Natural killer cell treated with Interleukin-12 subunit alpha and Interleukin-12 subunit beta and Interleukin-15 and Interleukin-18, amount 100 ng/mL, for 72 hours (primary cell): ENCODE measurements around the gene OPTC. TPM values are rescaled to one million over a fixed set of nuclear protein-coding genes. Genes with fewer than 3 reads are reported as not detected.

Experiments
- ATAC-seq, 2 donors: fragments of 150-1000 bp; cut with Tn5 transposase in 1 of 2; sonication (Bioruptor Pico), chemical (Tn5 transposase) in 1 of 2; 2 replicates each; pipeline ENCODE4 v1.10.0; 2021
- DNase-seq: peaks from one replicate; pipeline ENCODE4 v3.0.0; 2022; ENCODE audit warnings: low spot score
- H3K27ac Mint-ChIP-seq, 2 donors: 1 replicate in 1 of 2; 2 replicates in 1 of 2; pipeline ENCODE4 v1.8.0; 2022; ENCODE audit warnings: mixed read lengths in 2 of 2, mild to moderate bottlenecking in 1 of 2, moderate library complexity in 1 of 2
- H3K27me3 Mint-ChIP-seq, 2 donors: 1 replicate in 1 of 2; 2 replicates in 1 of 2; pipeline ENCODE4 v1.8.0; 2022; ENCODE audit warnings: mixed read lengths in 2 of 2
- H3K36me3 Mint-ChIP-seq: one replicate; pipeline ENCODE4 v1.8.0; 2022; ENCODE audit warnings: mixed read lengths
- H3K4me1 Mint-ChIP-seq, 2 donors: 1 replicate in 1 of 2; 2 replicates in 1 of 2; pipeline ENCODE4 v1.8.0; 2022; ENCODE audit warnings: low read depth in 2 of 2, mixed read lengths in 2 of 2, mild to moderate bottlenecking in 1 of 2
- H3K4me3 Mint-ChIP-seq: one replicate; pipeline ENCODE4 v1.8.0; 2022; ENCODE audit warnings: mixed read lengths
- H3K9me3 Mint-ChIP-seq: 2 replicates; pipeline ENCODE4 v1.8.0; 2022; ENCODE audit warnings: mixed read lengths
- total RNA-seq, 2 donors: library from RNA; stranded (reverse); gene quantifications; one replicate each; pipeline ENCODE4 v1.2.3, GENCODE V29; 2022

Gene OPTC
- total RNA-seq, 2 donors from 2014 or later, result not detected

- Mint-ChIP-seq H3K36me3 (no peaks in the 10 kb centered on the region), H3K4me3 (no peak overlapping the region), H3K27me3 (no peaks in the 10 kb centered on the region), H3K4me1 (peaks cover 0 to 6% of the 10 kb centered on the region in 2 donors), H3K27ac (peak overlapping the region in 1 of 2 donors; percentile 83), H3K9me3 (no peaks in the 10 kb centered on the region)
- no peak for DNase-seq
- ATAC-seq, result no peak
Observed at GRCh38 chr1:203547147-203547546, 53.2 kb downstream of the OPTC start.

GRCh38 chr1:203547771-203548421 is 53.9 kb downstream of the OPTC start:
- Mint-ChIP-seq H3K27ac (peak overlapping the region in 1 of 2 donors; percentile 83), H3K4me3 (no peak overlapping the region), H3K9me3 (no peaks in the 10 kb centered on the region), H3K36me3 (no peaks in the 10 kb centered on the region), H3K27me3 (no peaks in the 10 kb centered on the region), H3K4me1 (peaks cover 0 to 6% of the 10 kb centered on the region in 2 donors)
- DNase-seq (no peak), ATAC-seq (no peak)

- ATAC-seq (no peak), DNase-seq (no peak)
- H3K27me3 Mint-ChIP-seq, result no peaks in the 10 kb centered on the region
- no peaks in the 10 kb centered on the region for H3K9me3 Mint-ChIP-seq
- H3K36me3 Mint-ChIP-seq, result no peaks in the 10 kb centered on the region
- peaks cover 0 to 6% of the 10 kb centered on the region in 2 donors for H3K4me1 Mint-ChIP-seq
- H3K27ac Mint-ChIP-seq, result no peak overlapping the region
- no peak overlapping the region for H3K4me3 Mint-ChIP-seq
Observed at GRCh38 chr1:203548892-203549291, 54.9 kb downstream of the OPTC start.

GRCh38 chr1:203549309-203549708 is 55.4 kb downstream of the OPTC start:
- DNase-seq (no peak), ATAC-seq (no peak)
- Mint-ChIP-seq H3K4me1 (peaks cover 0 to 6% of the 10 kb centered on the region in 2 donors), H3K9me3 (no peaks in the 10 kb centered on the region), H3K36me3 (no peaks in the 10 kb centered on the region), H3K27ac (no peak overlapping the region), H3K4me3 (no peak overlapping the region), H3K27me3 (no peaks in the 10 kb centered on the region)

GRCh38 chr1:203550846-203551245 is 56.9 kb downstream of the OPTC start:
- ATAC-seq (no peak), DNase-seq (no peak)
- H3K27me3 Mint-ChIP-seq, result no peaks in the 10 kb centered on the region
- no peak overlapping the region for H3K4me3 Mint-ChIP-seq
- no peaks in the 10 kb centered on the region for H3K9me3 Mint-ChIP-seq
- H3K36me3 Mint-ChIP-seq, result no peaks in the 10 kb centered on the region
- H3K27ac Mint-ChIP-seq, result no peak overlapping the region
- H3K4me1 Mint-ChIP-seq, result peaks cover 0 to 6% of the 10 kb centered on the region in 2 donors

- no peak for ATAC-seq
- no peak overlapping the region for H3K4me3 Mint-ChIP-seq
- H3K36me3 Mint-ChIP-seq, result no peaks in the 10 kb centered on the region
- DNase-seq, result no peak
- no peaks in the 10 kb centered on the region for H3K4me1 Mint-ChIP-seq
- no peak overlapping the region for H3K27ac Mint-ChIP-seq
- no peaks in the 10 kb centered on the region for H3K9me3 Mint-ChIP-seq
- no peaks in the 10 kb centered on the region for H3K27me3 Mint-ChIP-seq
Observed at GRCh38 chr1:203551550-203551949, 57.6 kb downstream of the OPTC start.

- peaks cover 6 to 12% of the 10 kb centered on the region in 2 donors for H3K27me3 Mint-ChIP-seq
- no peak overlapping the region for H3K4me3 Mint-ChIP-seq
- H3K27ac Mint-ChIP-seq, result no peak overlapping the region
- ATAC-seq, result no peak
- H3K4me1 Mint-ChIP-seq, result no peaks in the 10 kb centered on the region
- no peak for DNase-seq
- H3K9me3 Mint-ChIP-seq, result no peaks in the 10 kb centered on the region
- H3K36me3 Mint-ChIP-seq, result no peaks in the 10 kb centered on the region
Observed at GRCh38 chr1:203553496-203553895, 59.5 kb downstream of the OPTC start.

- H3K27ac Mint-ChIP-seq, result no peak overlapping the region
- H3K9me3 Mint-ChIP-seq, result no peaks in the 10 kb centered on the region
- H3K4me3 Mint-ChIP-seq, result no peak overlapping the region
- ATAC-seq, result no peak
- peaks cover 6 to 14% of the 10 kb centered on the region in 2 donors for H3K27me3 Mint-ChIP-seq
- no peak for DNase-seq
- no peaks in the 10 kb centered on the region for H3K36me3 Mint-ChIP-seq
- peaks cover 0 to under 1% of the 10 kb centered on the region in 2 donors for H3K4me1 Mint-ChIP-seq
Observed at GRCh38 chr1:203554071-203554470, 60.1 kb downstream of the OPTC start.

- Mint-ChIP-seq H3K27me3 (peaks cover 9 to 20% of the 10 kb centered on the region in 2 donors), H3K4me1 (peaks cover 3 to 5% of the 10 kb centered on the region in 2 donors), H3K36me3 (no peaks in the 10 kb centered on the region), H3K27ac (no peak overlapping the region), H3K9me3 (no peaks in the 10 kb centered on the region), H3K4me3 (no peak overlapping the region)
- no peak for ATAC-seq
- no peak for DNase-seq
Observed at GRCh38 chr1:203555076-203555475, 61.1 kb downstream of the OPTC start.

GRCh38 chr1:203555511-203556046 is 61.6 kb downstream of the OPTC start:
- Mint-ChIP-seq H3K9me3 (no peaks in the 10 kb centered on the region), H3K4me1 (peaks cover 3 to 5% of the 10 kb centered on the region in 2 donors), H3K36me3 (no peaks in the 10 kb centered on the region), H3K27ac (no peak overlapping the region), H3K27me3 (peaks cover 9 to 21% of the 10 kb centered on the region in 2 donors), H3K4me3 (no peak overlapping the region)
- ATAC-seq, result no peak
- DNase-seq, result no peak

GRCh38 chr1:203556047-203556851 is 62.3 kb downstream of the OPTC start:
- Mint-ChIP-seq H3K4me1 (peaks cover 3 to 5% of the 10 kb centered on the region in 2 donors), H3K36me3 (no peaks in the 10 kb centered on the region), H3K4me3 (no peak overlapping the region), H3K27me3 (peaks cover 11 to 24% of the 10 kb centered on the region in 2 donors), H3K27ac (no peak overlapping the region), H3K9me3 (no peaks in the 10 kb centered on the region)
- no peak for ATAC-seq
- DNase-seq, result no peak

GRCh38 chr1:203557390-203557789 is 63.4 kb downstream of the OPTC start:
- Mint-ChIP-seq H3K9me3 (no peaks in the 10 kb centered on the region), H3K4me1 (peaks cover 3 to 5% of the 10 kb centered on the region in 2 donors), H3K27ac (peak overlapping the region in 1 of 2 donors; percentile 58), H3K4me3 (no peak overlapping the region), H3K36me3 (no peaks in the 10 kb centered on the region), H3K27me3 (peaks cover 11 to 34% of the 10 kb centered on the region in 2 donors)
- DNase-seq (no peak), ATAC-seq (no peak)

- H3K4me1 Mint-ChIP-seq, result peaks cover 3 to 5% of the 10 kb centered on the region in 2 donors
- H3K27me3 Mint-ChIP-seq, result peaks cover 11 to 35% of the 10 kb centered on the region in 2 donors
- peak overlapping the region in 1 of 2 donors; percentile 58 for H3K27ac Mint-ChIP-seq
- H3K36me3 Mint-ChIP-seq, result no peaks in the 10 kb centered on the region
- H3K4me3 Mint-ChIP-seq, result no peak overlapping the region
- ATAC-seq, result peak in 1 of 2 donors; percentile 62
- peak; percentile 37 for DNase-seq
- no peaks in the 10 kb centered on the region for H3K9me3 Mint-ChIP-seq
Observed at GRCh38 chr1:203558064-203558760, 64.3 kb downstream of the OPTC start.
